Measurements from ENCODE around the gene LHFPL6.

DNA sequence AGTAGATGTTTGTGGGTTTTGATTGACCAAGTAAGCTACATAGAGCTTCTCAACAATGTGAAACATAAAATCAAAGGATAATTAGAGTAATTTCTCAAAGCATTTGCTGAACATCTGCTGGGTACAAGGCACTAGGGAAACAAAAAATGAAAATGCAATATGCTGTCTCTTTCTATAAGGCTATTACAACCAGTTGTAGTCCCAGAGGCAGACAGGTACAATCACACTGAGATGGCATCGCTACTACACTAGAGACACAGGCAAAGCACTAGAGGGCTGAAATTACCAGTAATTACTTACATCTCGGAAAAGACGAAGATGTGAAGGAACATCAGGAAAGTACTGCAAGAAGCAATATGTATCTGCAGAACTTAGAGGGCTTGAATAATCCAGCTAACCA is 133.3 kb downstream of the LHFPL6 start:
- TF ChIP-seq, protein P1, sequence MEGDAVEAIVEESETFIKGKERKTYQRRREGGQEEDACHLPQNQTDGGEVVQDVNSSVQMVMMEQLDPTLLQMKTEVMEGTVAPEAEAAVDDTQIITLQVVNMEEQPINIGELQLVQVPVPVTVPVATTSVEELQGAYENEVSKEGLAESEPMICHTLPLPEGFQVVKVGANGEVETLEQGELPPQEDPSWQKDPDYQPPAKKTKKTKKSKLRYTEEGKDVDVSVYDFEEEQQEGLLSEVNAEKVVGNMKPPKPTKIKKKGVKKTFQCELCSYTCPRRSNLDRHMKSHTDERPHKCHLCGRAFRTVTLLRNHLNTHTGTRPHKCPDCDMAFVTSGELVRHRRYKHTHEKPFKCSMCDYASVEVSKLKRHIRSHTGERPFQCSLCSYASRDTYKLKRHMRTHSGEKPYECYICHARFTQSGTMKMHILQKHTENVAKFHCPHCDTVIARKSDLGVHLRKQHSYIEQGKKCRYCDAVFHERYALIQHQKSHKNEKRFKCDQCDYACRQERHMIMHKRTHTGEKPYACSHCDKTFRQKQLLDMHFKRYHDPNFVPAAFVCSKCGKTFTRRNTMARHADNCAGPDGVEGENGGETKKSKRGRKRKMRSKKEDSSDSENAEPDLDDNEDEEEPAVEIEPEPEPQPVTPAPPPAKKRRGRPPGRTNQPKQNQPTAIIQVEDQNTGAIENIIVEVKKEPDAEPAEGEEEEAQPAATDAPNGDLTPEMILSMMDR (IDR thresholded peaks at IDR 0.05; ENCODE audit: low read depth, low read length): no peak
- TF ChIP-seq, protein P2, sequence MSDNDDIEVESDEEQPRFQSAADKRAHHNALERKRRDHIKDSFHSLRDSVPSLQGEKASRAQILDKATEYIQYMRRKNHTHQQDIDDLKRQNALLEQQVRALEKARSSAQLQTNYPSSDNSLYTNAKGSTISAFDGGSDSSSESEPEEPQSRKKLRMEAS (IDR thresholded peaks at IDR 0.05; ENCODE audit: low read depth, low read length): no peak
- TF ChIP-seq POLR2A (IDR thresholded peaks at IDR 0.05; ENCODE audit: extremely low read depth, insufficient read length): no peak
